ENCODE measurements around the gene PIAS4.

- TF ChIP-seq EZH2 (IDR thresholded peaks at IDR 0.05; ENCODE audit: insufficient read depth, poor library complexity, severe bottlenecking) (no peak), EZH2phosphoT487 (IDR thresholded peaks at IDR 0.05; ENCODE audit: insufficient read depth, low read depth) (no peak)
Measured at GRCh38 chr19:4088975-4089374, 81.4 kb downstream of the PIAS4 start.
